ENCODE data around the gene GORAB. TPM values are rescaled to one million over a fixed set of nuclear protein-coding genes. Genes with fewer than 3 reads are reported as not detected.
A peak's percentile ranks its signal among the peaks of the same experiment; 100 is the strongest.

Gene GORAB
- total RNA-seq, 1 experiment from 2014 or later, result 16.5 TPM

GRCh38 chr1:170537798-170538503 lies 6.0 kb downstream of the GORAB start:
- no peak for DNase-seq (ENCODE audit: extremely low read depth, low read depth)

- DNase-seq (ENCODE audit: extremely low read depth, low read depth), result no peak
These were observed 6.7 kb downstream of the GORAB start for GRCh38 chr1:170538687-170539086.

DNA sequence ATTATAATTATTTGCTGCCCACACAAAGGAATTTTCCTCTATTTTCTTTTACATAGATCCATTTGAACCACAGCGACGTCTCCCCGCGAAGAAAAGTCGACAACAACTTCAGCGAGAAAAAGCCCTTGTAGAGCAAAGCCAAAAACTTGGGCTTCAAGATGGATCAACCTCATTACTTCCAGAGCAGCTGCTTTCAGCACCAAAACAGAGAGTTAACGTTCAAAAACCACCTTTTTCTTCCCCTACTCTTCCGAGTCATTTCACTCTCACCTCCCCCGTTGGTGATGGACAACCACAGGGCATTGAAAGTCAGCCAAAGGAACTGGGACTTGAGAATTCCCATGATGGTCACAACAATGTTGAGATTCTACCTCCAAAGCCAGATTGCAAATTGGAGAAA lies 7.2 kb downstream of the GORAB start:
- DNase-seq (ENCODE audit: extremely low read depth, low read depth), result no peak

DNA sequence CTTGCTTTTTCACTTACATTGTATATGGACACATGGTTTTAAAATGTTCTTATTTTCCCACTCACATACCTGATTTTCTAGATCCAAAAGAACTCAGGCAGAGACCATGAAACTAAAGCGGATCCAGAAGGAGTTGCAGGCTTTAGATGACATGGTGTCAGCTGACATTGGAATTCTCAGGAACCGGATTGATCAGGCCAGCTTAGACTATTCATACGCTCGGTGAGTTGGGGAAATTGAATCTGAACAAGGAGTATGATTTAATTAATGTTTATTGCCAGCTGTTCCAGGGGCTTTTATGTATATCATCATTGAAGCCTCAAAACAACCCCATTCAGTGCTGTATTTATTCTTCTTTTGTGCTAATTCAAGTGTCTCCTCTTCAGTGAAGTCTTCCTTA lies 12.7 kb downstream of the GORAB start:
- DNase-seq (ENCODE audit: extremely low read depth, low read depth), result no peak

GRCh38 chr1:170545476-170545875 lies 13.5 kb downstream of the GORAB start:
- no peak for DNase-seq (ENCODE audit: extremely low read depth, low read depth)

DNA sequence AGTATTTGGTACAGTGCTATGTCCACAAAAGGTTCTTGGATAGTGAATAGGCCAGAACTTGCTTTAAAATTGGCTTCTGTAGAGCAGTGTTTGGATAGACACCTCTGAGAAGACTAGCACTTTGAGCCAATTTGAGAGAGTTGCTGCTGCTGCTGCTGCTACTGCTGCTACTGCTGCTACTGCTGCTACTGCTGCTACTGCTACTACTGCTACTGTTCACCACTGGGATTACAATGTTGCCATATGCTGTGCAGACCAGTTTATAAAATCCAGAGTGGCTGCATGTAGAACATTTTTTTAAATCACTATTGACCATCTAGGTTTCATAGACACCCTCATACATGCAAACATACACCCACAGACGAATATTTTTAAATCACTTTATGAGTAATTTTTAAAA lies 15.3 kb downstream of the GORAB start:
- DNase-seq (ENCODE audit: extremely low read depth, low read depth), result no peak

GRCh38 chr1:170548497-170548896 lies 16.5 kb downstream of the GORAB start:
- no peak for DNase-seq (ENCODE audit: extremely low read depth, low read depth)

- DNase-seq (ENCODE audit: extremely low read depth, low read depth), result no peak
These were observed 23.4 kb downstream of the GORAB start for GRCh38 chr1:170555370-170555769.

- DNase-seq (ENCODE audit: extremely low read depth, low read depth), result no peak
These were observed 25.0 kb downstream of the GORAB start for GRCh38 chr1:170556917-170557316.

GRCh38 chr1:170558731-170559130 lies 26.8 kb downstream of the GORAB start:
- no peak for DNase-seq (ENCODE audit: extremely low read depth, low read depth)

- DNase-seq (ENCODE audit: extremely low read depth, low read depth), result no peak
These were observed 27.2 kb downstream of the GORAB start for GRCh38 chr1:170559166-170559565.

GRCh38 chr1:170560681-170561285 lies 28.8 kb downstream of the GORAB start:
- DNase-seq (ENCODE audit: extremely low read depth, low read depth), result no peak

DNA sequence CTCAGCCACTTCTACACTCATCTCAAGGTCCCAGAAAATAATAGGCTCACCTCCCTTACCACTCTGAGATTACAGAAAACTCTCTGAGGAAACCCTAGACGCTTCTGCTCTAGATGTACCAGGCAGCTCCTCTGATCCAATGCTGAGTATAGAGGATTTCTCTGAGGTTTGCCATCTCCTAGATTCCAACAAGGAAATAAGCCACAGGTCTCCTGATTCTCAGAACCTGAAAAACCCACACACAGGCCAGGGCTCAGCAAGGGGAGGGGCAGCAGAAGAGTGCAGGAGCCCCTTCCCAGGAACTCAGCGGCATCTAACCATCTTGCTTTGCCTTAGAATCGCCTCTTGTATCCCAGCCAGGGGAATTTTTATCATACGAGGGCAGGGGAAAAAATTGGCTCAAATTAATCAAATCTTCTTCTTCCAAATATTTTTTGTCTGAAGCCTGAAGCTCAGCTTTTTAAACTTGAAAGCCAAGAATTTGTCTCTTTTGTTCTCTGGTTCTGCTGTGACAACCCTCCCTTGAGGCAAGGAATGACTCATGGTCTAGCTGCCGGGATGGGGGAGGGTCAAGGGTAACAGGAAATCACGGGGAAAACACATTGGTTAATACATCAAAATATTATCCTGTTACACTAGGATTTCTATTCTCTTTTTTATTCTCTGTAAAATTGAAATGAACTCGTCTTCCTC lies 30.8 kb downstream of the GORAB start:
- peak; percentile 22 for DNase-seq (ENCODE audit: extremely low read depth, low read depth)

DNA sequence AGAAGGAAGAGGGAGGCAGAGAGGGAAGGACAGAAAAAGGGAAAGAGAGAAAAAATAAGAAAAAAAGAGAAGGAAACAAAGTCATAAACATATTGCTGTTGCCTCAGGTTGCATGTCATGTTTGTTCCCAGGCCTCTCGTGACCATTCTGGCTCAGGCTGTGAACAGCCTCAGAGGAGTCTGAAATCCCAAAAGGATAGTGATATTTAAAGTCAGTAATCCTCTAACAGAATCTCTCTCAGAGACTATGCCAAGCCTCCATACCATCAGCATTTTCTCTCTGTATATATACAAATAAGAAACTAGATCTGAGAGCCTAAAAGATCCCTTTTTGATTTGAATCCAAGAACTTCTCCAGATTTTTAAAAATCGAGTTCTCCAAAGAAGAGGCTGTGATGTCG lies 35.2 kb downstream of the GORAB start:
- DNase-seq (ENCODE audit: extremely low read depth, low read depth), result no peak

- no peak for DNase-seq (ENCODE audit: extremely low read depth, low read depth)
These were observed 36.2 kb downstream of the GORAB start for GRCh38 chr1:170568197-170568596.

DNA sequence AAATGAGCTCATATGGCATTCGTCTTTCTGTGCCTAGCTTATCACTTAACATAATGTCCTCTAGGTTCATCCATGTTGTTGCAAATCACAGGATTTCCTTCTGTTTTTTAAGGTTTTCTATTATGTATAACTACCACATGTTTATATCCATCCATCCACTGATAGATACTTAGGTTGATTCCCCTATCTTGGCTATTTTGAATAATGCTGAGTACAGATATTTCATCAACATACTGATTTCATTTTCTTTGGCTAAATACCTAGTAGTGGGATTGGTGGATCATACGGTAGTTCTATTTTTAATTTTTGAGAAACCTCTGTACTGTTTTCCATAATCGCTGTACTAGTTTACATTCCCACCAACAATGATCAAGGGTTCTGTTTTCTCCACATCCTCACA lies 45.0 kb downstream of the GORAB start:
- DNase-seq (ENCODE audit: extremely low read depth, low read depth), result no peak

DNA sequence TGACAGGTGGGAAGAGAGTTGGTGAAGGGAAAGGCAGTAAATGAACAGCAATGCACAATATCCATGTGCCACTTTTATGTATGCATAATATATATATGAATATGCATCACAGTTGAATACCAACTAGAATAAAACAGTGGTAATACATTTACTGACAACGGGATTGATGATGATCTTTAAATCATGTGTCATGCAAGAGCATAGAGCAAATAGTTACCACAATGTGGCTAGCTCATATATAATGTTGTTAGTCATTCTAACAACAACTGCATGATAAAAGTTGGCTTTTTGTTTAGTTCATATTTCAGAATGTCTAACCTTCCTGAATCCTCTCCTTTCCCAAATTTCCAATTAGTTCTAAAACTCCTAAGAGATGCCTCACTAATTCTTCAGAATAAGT lies 46.4 kb downstream of the GORAB start:
- no peak for DNase-seq (ENCODE audit: extremely low read depth, low read depth)

- no peak for DNase-seq (ENCODE audit: extremely low read depth, low read depth)
These were observed 48.9 kb downstream of the GORAB start for GRCh38 chr1:170580636-170581440.

GRCh38 chr1:170583186-170583585 lies 51.2 kb downstream of the GORAB start:
- no peak for DNase-seq (ENCODE audit: extremely low read depth, low read depth)

GRCh38 chr1:170586321-170587252 lies 54.6 kb downstream of the GORAB start:
- no peak for DNase-seq (ENCODE audit: extremely low read depth, low read depth)

Data from NCI-H460 (cell line).